IPS-18c (cell line): ENCODE results near the gene CDK5R1.
"Not testable (repeated sequence)": the region's sequence is repeated elsewhere in the genome, so short reads cannot be mapped to it uniquely, and the experiment has no call there.

Source experiments
- H3K4me3 ChIP-seq: 2 replicates; pipeline ENCODE4 v1.7.0; 2013; ENCODE audit warnings: low read depth, mild to moderate bottlenecking, low read length, moderate library complexity; ENCODE audit not compliant: insufficient read depth
- H3K9me3 ChIP-seq: one replicate; pipeline ENCODE4 v1.6.1; 2013; ENCODE audit warnings: mild to moderate bottlenecking, low read length, moderate library complexity; ENCODE audit not compliant: control insufficient read depth, insufficient read depth

The CDK5R1 gene

DNA sequence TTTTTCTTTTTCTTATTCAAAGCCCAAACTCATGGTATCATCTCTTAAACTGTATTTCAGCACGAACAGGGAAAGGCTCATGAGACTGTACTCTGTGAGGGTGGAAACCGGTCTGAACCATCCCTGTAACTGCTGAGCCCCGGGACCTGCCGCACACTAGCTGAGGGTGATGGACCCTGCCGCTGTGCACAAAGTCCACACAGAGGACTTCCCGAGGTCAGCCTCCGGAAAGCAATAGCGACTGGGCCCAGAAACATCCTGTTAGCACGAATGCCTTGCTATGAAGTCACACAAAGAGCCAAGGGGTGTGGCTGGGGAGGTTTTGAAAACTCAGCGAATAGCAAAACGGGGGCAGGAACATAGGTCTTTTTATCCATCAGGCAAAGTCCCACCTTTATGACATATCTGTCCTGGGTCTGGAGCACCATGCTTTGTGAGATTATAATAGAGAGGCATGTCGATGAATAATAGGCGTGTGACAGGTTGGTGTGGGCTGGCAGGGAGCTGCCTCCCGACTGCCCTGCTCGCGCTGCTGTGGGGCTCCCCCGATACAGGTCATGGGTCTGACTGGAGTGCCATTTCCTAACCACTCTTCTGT is 33.4 kb downstream of the CDK5R1 start:
- Histone ChIP-seq H3K4me3 (0 out of 2 replicates have a peak overlapping the region, but pooled peaks have one; percentile 12), H3K9me3 (no peaks in the 10 kb centered on the region)

DNA sequence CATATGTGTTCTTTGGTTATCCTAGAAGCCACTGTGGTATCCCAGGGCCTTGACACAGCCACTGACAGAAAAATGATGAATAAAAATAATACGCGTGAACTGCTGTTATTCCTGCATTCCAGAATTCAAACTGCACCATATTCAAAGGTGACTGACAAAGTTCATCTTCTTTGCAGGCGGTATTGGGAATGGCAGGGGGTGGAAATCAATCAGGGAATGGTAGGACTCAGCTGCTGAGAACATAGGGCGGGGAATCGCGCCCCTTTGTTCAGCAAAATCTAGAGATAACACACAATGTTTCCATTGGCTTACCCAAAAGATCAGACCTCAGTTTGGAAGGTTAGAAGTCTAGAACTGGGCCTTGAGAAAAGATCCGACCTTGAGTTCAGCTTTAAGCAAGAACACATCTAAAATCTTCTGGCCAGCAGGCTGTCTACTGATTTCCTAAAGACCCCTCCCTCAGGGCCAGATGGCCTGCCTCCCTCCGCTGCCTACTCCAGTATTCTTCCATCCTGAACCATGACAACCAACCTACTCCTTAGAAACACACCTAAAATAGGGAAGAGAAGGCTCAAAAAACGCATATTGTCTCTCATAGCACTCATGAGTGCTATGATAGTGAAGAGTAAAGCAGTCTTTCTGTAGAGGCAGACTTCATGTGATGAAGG is 34.1 kb downstream of the CDK5R1 start:
- no peaks in the 10 kb centered on the region for H3K9me3 ChIP-seq

DNA sequence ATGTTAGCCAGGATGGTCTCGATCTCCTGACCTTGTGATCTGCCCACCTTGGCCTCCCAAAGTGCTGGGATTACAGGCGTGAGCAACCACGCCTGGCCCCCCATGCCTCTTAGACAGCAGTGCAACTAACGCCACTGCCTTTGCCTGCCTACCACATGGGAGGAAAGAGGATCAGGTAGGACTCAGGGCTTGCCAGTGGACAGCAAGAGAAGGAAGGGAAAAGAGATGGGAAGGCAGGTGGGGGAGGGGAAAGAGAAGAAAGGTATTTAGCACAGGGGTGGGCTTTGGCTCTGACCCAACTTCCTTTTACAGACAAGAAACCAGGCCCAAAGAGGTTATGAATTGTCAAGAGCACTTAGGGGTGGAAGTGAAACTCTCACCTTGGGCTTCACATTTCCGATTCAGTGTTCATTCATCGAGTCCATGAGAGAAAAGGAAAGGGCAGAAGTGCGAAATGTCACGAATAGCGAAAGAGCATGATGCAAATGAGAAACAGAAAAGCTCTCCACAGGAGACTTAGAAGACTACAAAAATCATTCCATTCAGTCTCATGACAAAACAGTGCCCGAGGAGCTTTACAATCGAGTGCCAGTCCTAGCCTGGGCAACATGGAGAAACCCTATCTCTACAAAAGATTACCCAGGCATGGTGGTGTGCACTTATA is 36.4 kb downstream of the CDK5R1 start:
- Histone ChIP-seq H3K9me3 (no peaks in the 10 kb centered on the region), H3K4me3 (no peak overlapping the region)

More for the DNA sequence above, 34.1 kb downstream of the CDK5R1 start:
- no peak overlapping the region for H3K4me3 ChIP-seq

DNA sequence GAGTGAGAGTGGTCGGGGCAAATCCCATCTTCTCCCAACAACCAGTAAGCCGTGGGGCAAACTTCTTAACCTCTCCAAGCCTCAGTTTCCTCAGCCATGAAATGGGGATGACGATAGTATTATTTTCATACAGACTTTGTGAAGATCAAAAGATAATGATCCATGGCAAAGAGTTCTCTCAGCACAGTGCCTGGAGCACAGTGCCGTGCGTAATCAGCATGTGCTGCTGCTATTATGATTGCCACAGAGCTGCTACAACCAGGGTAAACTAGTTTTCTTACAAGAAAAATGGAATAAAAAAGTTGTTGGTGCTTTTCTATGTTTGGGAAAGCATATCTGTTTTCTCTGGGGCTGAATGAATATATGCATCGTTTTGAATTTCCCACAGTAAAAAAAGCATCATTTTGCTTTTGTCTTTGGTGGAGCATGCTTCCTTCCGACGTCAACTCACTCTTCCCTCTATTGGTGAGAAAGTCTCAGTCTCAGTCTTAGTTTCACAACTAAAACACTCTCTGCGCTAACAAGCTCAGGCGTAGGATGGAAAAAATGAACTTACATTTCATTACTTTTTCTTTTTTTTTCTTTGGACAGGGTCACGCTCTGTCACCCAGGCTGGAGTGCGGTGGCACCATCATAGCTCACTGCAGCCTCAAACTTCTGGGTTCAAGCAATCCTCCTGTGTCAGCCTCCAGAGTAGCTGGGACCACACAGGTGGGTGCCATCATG is 37.2 kb downstream of the CDK5R1 start:
- H3K4me3 ChIP-seq, result no peak overlapping the region
- H3K9me3 ChIP-seq, result no peaks in the 10 kb centered on the region

DNA sequence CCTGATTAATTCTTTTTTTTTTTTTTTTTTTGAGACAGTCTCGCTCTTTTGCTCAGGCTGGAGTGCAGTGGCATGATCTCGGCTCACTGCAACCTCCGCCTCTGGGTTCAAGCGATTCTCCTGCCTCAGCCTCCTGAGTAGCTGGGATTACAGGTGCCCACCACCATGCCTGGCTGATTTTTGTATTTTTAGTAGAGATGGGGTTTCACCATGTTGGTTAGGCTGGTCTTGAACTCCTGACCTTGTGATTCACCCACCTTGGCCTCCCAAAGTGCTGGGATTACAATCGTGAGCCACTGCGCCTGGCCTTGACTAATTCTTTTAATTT is 37.7 kb downstream of the CDK5R1 start:
- H3K9me3 ChIP-seq, H3K4me3 ChIP-seq: not testable (repeated sequence)

DNA sequence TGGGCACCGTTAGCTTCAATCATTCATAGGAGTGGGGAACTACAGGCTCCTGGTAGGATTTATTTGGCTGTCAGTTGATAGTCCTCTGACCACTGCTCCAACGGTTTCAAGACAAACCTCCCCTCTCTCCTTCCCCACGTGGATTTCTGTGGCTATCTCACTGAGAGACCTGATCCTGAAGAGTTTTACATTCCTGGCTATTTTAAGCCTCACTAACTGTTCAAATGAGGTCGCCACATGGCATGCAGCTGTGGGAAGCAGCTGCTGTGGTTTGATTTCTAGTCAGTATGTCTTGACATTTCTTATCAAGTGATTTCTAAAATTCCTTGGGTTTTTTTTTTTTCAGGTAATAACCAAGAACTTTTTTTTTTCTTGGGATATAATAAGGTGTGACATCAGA is 38.3 kb downstream of the CDK5R1 start:
- no peaks in the 10 kb centered on the region for H3K9me3 ChIP-seq
- H3K4me3 ChIP-seq, result no peak overlapping the region

DNA sequence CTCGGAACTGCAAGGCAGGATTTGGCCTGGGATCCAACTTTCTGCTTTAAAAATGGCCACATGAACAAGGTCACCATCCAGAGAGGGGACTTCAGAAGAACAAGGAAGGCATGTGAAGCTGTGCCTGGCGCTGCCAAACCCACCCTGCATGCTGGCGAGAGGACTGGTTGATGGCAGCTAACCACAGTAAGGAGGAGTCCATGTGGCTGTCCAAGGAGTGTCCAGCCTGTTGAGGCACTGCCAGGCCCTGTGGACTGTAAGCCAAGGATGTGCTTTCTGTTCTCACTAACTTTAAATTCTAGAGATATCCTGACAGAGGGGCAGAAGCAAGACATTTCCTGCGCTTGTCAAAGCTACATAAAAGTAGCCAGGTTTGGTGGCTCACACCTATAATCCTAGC is 40.4 kb downstream of the CDK5R1 start:
- H3K4me3 ChIP-seq, result no peak overlapping the region
- H3K9me3 ChIP-seq, result no peaks in the 10 kb centered on the region

DNA sequence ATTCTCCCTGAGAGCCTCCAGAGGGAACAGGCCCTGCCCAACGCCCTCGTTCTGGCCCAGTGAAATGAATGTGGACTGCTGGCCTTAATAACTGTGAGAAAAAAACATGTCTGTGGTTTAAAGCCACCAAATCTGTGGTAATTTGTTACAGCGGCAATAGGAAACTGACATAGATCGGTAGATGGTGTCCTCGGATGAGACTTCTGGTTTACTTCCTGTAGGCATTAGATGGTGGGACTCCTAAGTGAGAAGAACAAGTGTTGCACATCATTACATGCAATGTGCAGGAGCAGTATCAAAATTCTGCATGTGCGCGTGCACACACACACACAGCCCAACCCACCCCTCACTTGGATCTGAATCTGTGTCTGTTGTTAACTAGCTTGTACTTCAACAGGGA is 42.0 kb downstream of the CDK5R1 start:
- H3K4me3 ChIP-seq, result no peak overlapping the region
- no peaks in the 10 kb centered on the region for H3K9me3 ChIP-seq

DNA sequence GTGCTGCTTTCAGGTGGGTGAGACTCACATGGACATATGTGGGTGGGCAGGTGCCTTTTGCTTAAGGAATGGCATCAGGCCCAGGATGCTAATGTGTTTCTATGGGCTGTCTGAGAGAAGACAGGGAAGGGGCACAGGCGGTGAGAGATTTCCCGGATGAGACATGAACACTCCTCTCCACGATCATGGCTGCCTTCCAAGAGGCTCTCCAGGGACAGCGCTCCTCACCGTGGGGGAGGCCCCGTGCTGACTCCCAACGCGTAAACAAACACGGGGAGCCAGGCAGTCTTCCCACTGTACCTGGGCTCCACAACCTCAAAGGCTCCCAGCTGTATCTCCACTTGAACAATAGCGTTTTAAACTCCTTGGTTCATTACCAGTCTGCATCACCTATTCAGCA is 42.8 kb downstream of the CDK5R1 start:
- Histone ChIP-seq H3K9me3 (no peaks in the 10 kb centered on the region), H3K4me3 (no peak overlapping the region)

DNA sequence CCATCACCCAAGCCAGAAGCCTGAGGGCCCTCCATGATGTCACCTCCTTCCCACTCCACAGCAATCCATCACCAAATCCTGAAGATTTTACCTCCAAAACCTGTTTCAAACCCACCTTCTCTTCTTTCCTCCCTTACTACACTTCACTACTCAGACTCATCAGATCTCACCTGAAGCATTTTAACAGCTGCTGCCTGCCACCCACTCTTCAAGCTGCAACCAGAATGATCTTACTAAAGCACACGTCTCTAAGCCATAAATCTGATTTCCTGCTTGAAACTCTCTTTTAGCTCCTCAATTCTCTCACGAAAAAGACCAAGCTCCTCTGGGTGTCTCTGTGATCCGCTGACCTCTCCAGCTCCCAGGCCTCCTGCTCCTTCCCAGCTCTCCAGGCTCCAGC is 46.5 kb downstream of the CDK5R1 start:
- no peaks in the 10 kb centered on the region for H3K9me3 ChIP-seq
- H3K4me3 ChIP-seq, result no peak overlapping the region

DNA sequence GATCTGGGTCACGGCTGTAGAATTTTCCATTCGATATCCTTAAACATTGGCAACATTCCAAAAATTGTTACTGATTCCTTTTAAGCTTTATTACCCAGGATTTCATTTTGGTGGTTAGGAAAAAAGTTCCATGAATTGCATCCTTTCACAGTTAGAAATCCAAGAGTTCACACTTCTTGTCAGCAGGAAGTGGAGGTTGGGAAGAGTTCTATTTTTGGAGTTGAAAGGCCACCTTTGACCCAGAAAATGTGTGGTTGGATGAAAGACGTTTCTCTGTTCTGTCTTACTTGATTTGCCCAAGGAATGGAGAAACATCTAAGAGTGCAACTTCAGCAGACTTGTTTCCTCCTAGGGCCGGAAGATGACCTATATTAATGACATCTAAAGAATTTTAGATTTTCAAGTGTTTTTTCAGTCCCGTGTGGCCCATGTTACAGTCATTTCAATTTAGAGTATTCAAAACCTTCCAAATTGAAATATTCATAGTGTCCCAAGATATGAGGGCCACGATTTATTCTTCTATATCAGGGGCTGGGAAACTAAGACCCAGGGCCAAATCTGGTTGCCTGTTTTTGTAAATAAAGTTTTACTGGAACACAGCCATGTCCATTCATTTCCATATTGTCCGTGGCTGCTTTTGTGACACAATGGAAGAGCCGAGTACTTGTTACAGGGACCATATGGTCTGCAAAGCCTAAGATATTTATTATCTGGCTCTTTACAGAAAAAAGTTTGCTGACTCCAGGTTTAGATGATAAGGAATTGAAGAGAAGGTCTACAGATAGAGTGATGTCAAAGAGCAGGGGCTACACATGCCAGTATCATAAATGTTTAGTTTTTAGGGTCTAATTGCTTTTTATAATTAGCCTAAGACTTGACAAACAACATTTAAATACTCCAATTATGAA is 50.2 kb downstream of the CDK5R1 start:
- H3K9me3 ChIP-seq, result no peaks in the 10 kb centered on the region
- no peak overlapping the region for H3K4me3 ChIP-seq
